ENCODE data around the gene ARHGAP40. TPM values are rescaled to one million over a fixed set of nuclear protein-coding genes. Genes with fewer than 3 reads are reported as not detected.

The ARHGAP40 gene
- total and polyA plus RNA-seq, 2 experiments from 2014 or later = 0.21 TPM; not detected in 1

GRCh38 chr20:38685271-38685670, 83.7 kb downstream of the ARHGAP40 start (continued):
- TF ChIP-seq ZNF462 (CRISPR knock-in tag; IDR thresholded peaks at IDR 0.05) (no peak), JUNB (IDR thresholded peaks at IDR 0.05; ENCODE audit: unreplicated experiment) (no peak), ZNF331 (CRISPR knock-in tag; IDR thresholded peaks at IDR 0.05; ENCODE audit: low read depth) (no peak), EZH2phosphoT487 (IDR thresholded peaks at IDR 0.05; ENCODE audit: unreplicated experiment) (no peak), CREB1 (CRISPR knock-in tag; IDR thresholded peaks at IDR 0.05; ENCODE audit: low read depth) (no peak), NANOG (IDR thresholded peaks at IDR 0.05; ENCODE audit: borderline replicate concordance) (no peak)

GRCh38 chr20:38685853-38686473, 84.4 kb downstream of the ARHGAP40 start:
- no peaks in the 10 kb centered on the region for H3F3A ChIP-seq (replicated peaks; ENCODE audit: low read depth)
- H3K9me2 ChIP-seq (ENCODE audit: insufficient read depth) = no peaks in the 10 kb centered on the region
- no peak overlapping the region for H3K27ac ChIP-seq (ENCODE audit: low read depth)
- H3K9me3 Mint-ChIP-seq = no peaks in the 10 kb centered on the region
- H3K4me1 Mint-ChIP-seq = no peaks in the 10 kb centered on the region
- H3K4me2 ChIP-seq = no peak overlapping the region
- H3K4me3 Mint-ChIP-seq = no peak overlapping the region
- no peaks in the 10 kb centered on the region for H3K27me3 Mint-ChIP-seq (ENCODE audit: insufficient read depth, low read depth, poor library complexity)
- H4K20me1 ChIP-seq (replicated peaks; ENCODE audit: insufficient read depth) = peaks cover 23% of the 10 kb centered on the region; the same call in 1 of the 2 replicates
- no peak overlapping the region for H3K27ac Mint-ChIP-seq
- no peaks in the 10 kb centered on the region for H3K4me1 ChIP-seq (ENCODE audit: insufficient read depth)
- no peak overlapping the region for H3K4me3 ChIP-seq
- peak; percentile 94 for ATAC-seq
- DNase-seq (ENCODE audit: low spot score) = peak; percentile 86
- H3K36me3 Mint-ChIP-seq (ENCODE audit: low read depth) = no peaks in the 10 kb centered on the region
- no peaks in the 10 kb centered on the region for H3K36me3 ChIP-seq (ENCODE audit: insufficient read depth)
- H3K27me3 ChIP-seq (ENCODE audit: insufficient read depth) = peaks cover 37% of the 10 kb centered on the region
- no peaks in the 10 kb centered on the region for H3K79me2 ChIP-seq (replicated peaks; ENCODE audit: insufficient read depth)
- no peak overlapping the region for H2AFZ ChIP-seq
- no peak for TF ChIP-seq ZNF331 (CRISPR knock-in tag; IDR thresholded peaks at IDR 0.05; ENCODE audit: low read depth)
- TF ChIP-seq ETS1 (IDR thresholded peaks at IDR 0.05) = no peak
- no peak for TF ChIP-seq STAT1 (IDR thresholded peaks at IDR 0.05; ENCODE audit: unreplicated experiment)
- no peak for TF ChIP-seq EZH2 (IDR thresholded peaks at IDR 0.05; ENCODE audit: low read depth, unreplicated experiment)
- TF ChIP-seq ZNF114 (CRISPR knock-in tag; IDR thresholded peaks at IDR 0.05) = no peak
- no peak for TF ChIP-seq NANOG (IDR thresholded peaks at IDR 0.05; ENCODE audit: borderline replicate concordance)
- TF ChIP-seq EZH2phosphoT487 (IDR thresholded peaks at IDR 0.05; ENCODE audit: unreplicated experiment) = no peak
